B cell (primary cell): ENCODE data around the gene EPHB6.

ENCODE experiments used
- CTCF ChIP-seq: fragments of 200-600 bp; IDR thresholded peaks from one replicate; pipeline ENCODE4 v1.8.0; 2022; ENCODE audit warnings: antibody characterized with exemption, mild to moderate bottlenecking
- EZH2 ChIP-seq: IDR thresholded peaks from 2 replicates; pipeline ENCODE4 v1.6.1; 2012; ENCODE audit warnings: borderline replicate concordance, low read depth, mild to moderate bottlenecking, moderate library complexity, low read length; ENCODE audit not compliant: insufficient read depth, poor library complexity, severe bottlenecking

- TF ChIP-seq CTCF: no peak
- no peak for TF ChIP-seq EZH2
These were observed 41.6 kb upstream of the EPHB6 start for GRCh38 chr7:142813226-142813625.
